Neural cell (in vitro differentiated cells): ENCODE data around the gene PPP2R5D. TPM values are rescaled to one million over a fixed set of nuclear protein-coding genes. Genes with fewer than 3 reads are reported as not detected.

Experiments
- H2AFZ ChIP-seq: fragments of 200-600, 300-800 bp; sonication (generic), shearing (Covaris generic); 2 replicates; pipeline ENCODE4 v1.6.0; 2014; ENCODE audit warnings: low read depth, mild to moderate bottlenecking, antibody characterized with exemption, low read length, moderate library complexity
- H3F3A ChIP-seq: fragments of 200-600 bp; shearing (Covaris generic); 2 replicates; pipeline ENCODE4 v1.6.1; 2016; ENCODE audit warnings: mild to moderate bottlenecking, moderate library complexity, mixed read lengths, antibody characterized with exemption, low read length; ENCODE audit not compliant: insufficient read depth, poor library complexity, severe bottlenecking
- H3K27ac ChIP-seq: fragments of 200-600, 300-800 bp; sonication (generic), shearing (Covaris generic); 2 replicates; pipeline ENCODE4 v1.5.1; 2014; ENCODE audit warnings: mild to moderate bottlenecking, low read length, moderate library complexity
- H3K27me3 ChIP-seq: fragments of 300-800, 200-600 bp; sonication (generic), shearing (Covaris generic); 2 replicates; pipeline ENCODE4 v1.6.0; 2014; ENCODE audit warnings: mild to moderate bottlenecking, low read depth, low read length, moderate library complexity; ENCODE audit not compliant: insufficient read depth
- H3K36me3 ChIP-seq: fragments of 300-800, 200-600 bp; sonication (generic), shearing (Covaris generic); 2 replicates; pipeline ENCODE4 v1.5.1; 2014; ENCODE audit warnings: mild to moderate bottlenecking, antibody characterized with exemption, low read length, moderate library complexity; ENCODE audit not compliant: insufficient read depth
- H3K4me2 ChIP-seq: fragments of 300-800, 200-600 bp; sonication (generic), shearing (Covaris generic); 2 replicates; pipeline ENCODE4 v1.6.0; 2014; ENCODE audit warnings: mild to moderate bottlenecking, low read length
- H3K4me3 ChIP-seq: fragments of 300-800, 200-600 bp; sonication (generic), shearing (Covaris generic); 2 replicates; pipeline ENCODE4 v1.5.1; 2014; ENCODE audit warnings: mild to moderate bottlenecking, low read length, moderate library complexity
- H3K79me2 ChIP-seq: fragments of 200-600 bp; shearing (Covaris generic); replicated peaks from 2 replicates; pipeline ENCODE4 v1.6.0; 2014; ENCODE audit warnings: mild to moderate bottlenecking, low read length, moderate library complexity; ENCODE audit not compliant: insufficient read depth
- H3K9ac ChIP-seq: fragments of 300-800, 200-600 bp; sonication (generic), shearing (Covaris generic); 2 replicates; pipeline ENCODE4 v1.6.1; 2016; ENCODE audit warnings: mild to moderate bottlenecking, low read length, mixed read lengths
- H3K9me2 ChIP-seq: fragments of 200-600 bp; shearing (Covaris generic); 2 replicates; pipeline ENCODE4 v1.6.1; 2016; ENCODE audit warnings: mild to moderate bottlenecking, low read length, mixed read lengths; ENCODE audit not compliant: insufficient read depth
- H3K9me3 ChIP-seq: fragments of 200-600, 300-800 bp; sonication (generic), shearing (Covaris generic); 2 replicates; pipeline ENCODE4 v1.6.1; 2016; ENCODE audit warnings: mild to moderate bottlenecking, mixed run types, low read length, moderate library complexity, mixed read lengths
- H4K20me1 ChIP-seq: fragments of 200-600 bp; shearing (Covaris generic); 2 replicates; pipeline ENCODE4 v1.6.1; 2016; ENCODE audit warnings: mild to moderate bottlenecking, mixed run types; ENCODE audit not compliant: insufficient read depth
- CTCF ChIP-seq: fragments of 450-650 bp; IDR thresholded peaks from 2 replicates; pipeline ENCODE4 v1.5.1; 2014; ENCODE audit warnings: antibody characterized with exemption, mild to moderate bottlenecking, moderate library complexity; ENCODE audit not compliant: poor library complexity, severe bottlenecking
- EP300 ChIP-seq: fragments of 450-650 bp; conservative IDR thresholded peaks from 2 replicates; pipeline ENCODE4 v1.6.1; 2014; ENCODE audit warnings: antibody characterized with exemption, mild to moderate bottlenecking, moderate library complexity; ENCODE audit not compliant: poor library complexity, severe bottlenecking
- EZH2 ChIP-seq: fragments of 200-600, 300-800 bp; shearing (Covaris generic), sonication (generic); IDR thresholded peaks from 2 replicates; pipeline ENCODE4 v1.6.1; 2014; ENCODE audit warnings: antibody characterized with exemption, low read length, borderline replicate concordance, mild to moderate bottlenecking; ENCODE audit not compliant: insufficient read depth, poor library complexity, severe bottlenecking
- MXI1 ChIP-seq: fragments of 450-650 bp; conservative IDR thresholded peaks from 2 replicates; pipeline ENCODE4 v1.6.1; 2014; ENCODE audit warnings: antibody characterized with exemption, mild to moderate bottlenecking; ENCODE audit not compliant: poor library complexity, severe bottlenecking
- POLR2AphosphoS5 ChIP-seq: IDR thresholded peaks from 2 replicates; pipeline ENCODE4 v1.6.1; 2012
- RAD21 ChIP-seq: fragments of 450-650 bp; conservative IDR thresholded peaks from 2 replicates; pipeline ENCODE4 v1.6.1; 2014; ENCODE audit warnings: antibody characterized with exemption, mild to moderate bottlenecking, moderate library complexity
- REST ChIP-seq: IDR thresholded peaks from 2 replicates; pipeline ENCODE4 v1.6.1; 2012; ENCODE audit warnings: borderline replicate concordance
- SMC3 ChIP-seq: fragments of 450-650 bp; conservative IDR thresholded peaks from 2 replicates; pipeline ENCODE4 v1.6.1; 2014; ENCODE audit warnings: antibody characterized with exemption, mild to moderate bottlenecking, moderate library complexity; ENCODE audit not compliant: poor library complexity
- TAF1 ChIP-seq: IDR thresholded peaks from 2 replicates; pipeline ENCODE4 v1.6.1; 2012; ENCODE audit warnings: low read depth
- polyA plus RNA-seq: library from polyadenylated mRNA; depleted of rRNA; stranded (reverse); fragments of >200 nt; gene quantifications from 2 replicates; pipeline ENCODE4 v1.2.3, GENCODE V29; 2014

PPP2R5D gene
- polyA plus RNA-seq, 1 donor from 2014 or later, result 41.1 TPM

- no peaks in the 10 kb centered on the region for H3K9me3 ChIP-seq
- no peak overlapping the region for H3K4me2 ChIP-seq
- H2AFZ ChIP-seq, result no peak overlapping the region
- H4K20me1 ChIP-seq, result no peaks in the 10 kb centered on the region
- no peaks in the 10 kb centered on the region for H3F3A ChIP-seq
- no peak overlapping the region for H3K27ac ChIP-seq
- H3K79me2 ChIP-seq, result no peaks in the 10 kb centered on the region
- no peaks in the 10 kb centered on the region for H3K9me2 ChIP-seq
- no peak overlapping the region for H3K9ac ChIP-seq
- no peaks in the 10 kb centered on the region for H3K27me3 ChIP-seq
- H3K4me3 ChIP-seq, result no peak overlapping the region
- H3K36me3 ChIP-seq, result no peaks in the 10 kb centered on the region
- TF ChIP-seq POLR2AphosphoS5 (no peak), CTCF (no peak)
Measured at GRCh38 chr6:43007126-43007525, 22.8 kb downstream of the PPP2R5D start.

GRCh38 chr6:43009124-43009523 lies 24.8 kb downstream of the PPP2R5D start:
- Histone ChIP-seq H3K27ac (no peak overlapping the region), H2AFZ (no peak overlapping the region), H3K9me2 (no peaks in the 10 kb centered on the region), H3F3A (no peaks in the 10 kb centered on the region), H3K27me3 (no peaks in the 10 kb centered on the region), H3K9ac (no peak overlapping the region), H3K4me3 (no peak overlapping the region), H3K79me2 (peaks cover 10% of the 10 kb centered on the region), H3K9me3 (no peaks in the 10 kb centered on the region), H3K36me3 (no peaks in the 10 kb centered on the region), H4K20me1 (no peaks in the 10 kb centered on the region), H3K4me2 (no peak overlapping the region)
- TF ChIP-seq EZH2 (no peak), RAD21 (peak; percentile 64), TAF1 (no peak), SMC3 (peak; percentile 70), REST (no peak), EP300 (no peak), MXI1 (no peak), POLR2AphosphoS5 (no peak), CTCF (peak; percentile 59)
